GM18909 (cell line): ENCODE results near the gene STAMBPL1.

Experiments
- ATAC-seq: cut with Tn5 transposase; IDR thresholded peaks from one replicate; pipeline ENCODE4 v1.9.1; 2021; ENCODE audit warnings: mild to moderate bottlenecking; ENCODE audit not compliant: unreplicated experiment, poor library complexity

Gene STAMBPL1

DNA sequence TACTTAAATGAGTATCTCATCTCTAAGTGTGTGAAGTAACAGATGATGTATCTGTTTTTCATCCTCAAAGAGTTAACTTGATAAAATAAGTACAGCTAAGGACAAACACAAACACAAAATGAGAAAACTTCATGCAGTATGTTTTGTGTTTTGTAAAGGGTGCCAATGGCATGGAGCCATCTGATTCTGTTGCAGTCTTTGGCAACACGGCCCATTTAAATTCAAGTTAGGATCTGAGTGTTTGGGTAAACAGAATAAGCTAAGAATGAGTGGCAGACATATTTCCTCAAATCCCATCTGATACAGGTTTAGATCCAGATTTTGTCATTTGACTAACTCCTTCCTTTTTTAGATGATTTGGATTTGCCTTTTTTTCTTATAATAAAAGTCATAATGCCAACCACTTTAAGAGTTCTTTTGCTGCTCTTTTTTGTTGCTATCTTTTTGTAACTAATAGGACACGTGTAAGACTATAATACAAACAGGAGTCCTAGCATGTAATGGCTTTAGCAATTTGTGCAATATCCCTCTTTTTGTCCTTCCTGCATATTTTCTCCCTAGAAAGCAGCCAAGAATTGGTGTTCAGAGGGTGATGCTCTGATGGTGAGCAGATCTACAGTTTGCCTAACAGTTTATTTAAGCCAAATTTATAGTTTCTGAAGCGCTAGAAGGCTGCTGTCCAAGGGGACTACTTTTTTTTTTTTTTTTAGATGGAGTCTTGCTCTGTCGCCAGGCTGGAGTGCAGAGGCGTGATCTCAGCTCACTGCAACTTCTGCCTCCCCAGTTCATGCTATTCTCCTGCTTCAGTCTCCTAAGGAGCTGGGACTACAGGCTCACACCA is 91.4 kb downstream of the STAMBPL1 start:
- no peak for ATAC-seq
